HG03066 (cell line): ENCODE data around the gene TBX2.

ENCODE experiments used
- ATAC-seq: cut with Tn5 transposase; IDR thresholded peaks from one replicate; pipeline ENCODE4 v1.9.1; 2021; ENCODE audit warnings: low read depth; ENCODE audit not compliant: unreplicated experiment

Gene TBX2

GRCh38 chr17:61411261-61412142, 11.9 kb downstream of the TBX2 start:
- peak; percentile 9 for ATAC-seq

- ATAC-seq: peak; percentile 52
These were observed 12.7 kb downstream of the TBX2 start for GRCh38 chr17:61412143-61412859.

GRCh38 chr17:61412860-61413660, 13.4 kb downstream of the TBX2 start:
- no peak for ATAC-seq

- no peak for ATAC-seq
These were observed 14.1 kb downstream of the TBX2 start for GRCh38 chr17:61413661-61414126.

- ATAC-seq: no peak
These were observed 14.7 kb downstream of the TBX2 start for GRCh38 chr17:61414141-61414935.

GRCh38 chr17:61414936-61415251, 15.3 kb downstream of the TBX2 start:
- ATAC-seq: no peak

- ATAC-seq: no peak
These were observed 15.9 kb downstream of the TBX2 start for GRCh38 chr17:61415374-61416210.

GRCh38 chr17:61416211-61416539, 16.5 kb downstream of the TBX2 start:
- no peak for ATAC-seq

- ATAC-seq: no peak
These were observed 17.1 kb downstream of the TBX2 start for GRCh38 chr17:61416540-61417363.

GRCh38 chr17:61418449-61418848, 18.8 kb downstream of the TBX2 start:
- ATAC-seq: no peak

- ATAC-seq: no peak
These were observed 19.9 kb downstream of the TBX2 start for GRCh38 chr17:61419496-61420046.

- ATAC-seq: no peak
These were observed 20.4 kb downstream of the TBX2 start for GRCh38 chr17:61420052-61420451.

GRCh38 chr17:61420745-61421398, 21.2 kb downstream of the TBX2 start:
- no peak for ATAC-seq

GRCh38 chr17:61421460-61421859, 21.8 kb downstream of the TBX2 start:
- no peak for ATAC-seq

- ATAC-seq: no peak
These were observed 22.6 kb downstream of the TBX2 start for GRCh38 chr17:61422116-61422799.

- ATAC-seq: no peak
These were observed 23.2 kb downstream of the TBX2 start for GRCh38 chr17:61422869-61423268.

GRCh38 chr17:61423967-61424649, 24.5 kb downstream of the TBX2 start:
- ATAC-seq: no peak
